ENCODE measurements around the gene RASGEF1C.

Gene RASGEF1C

GRCh38 chr5:180216646-180217171, 7.7 kb upstream of the RASGEF1C start:
- DNase-seq (ENCODE audit: extremely low read depth, low read depth), result no peak
- no peak for TF ChIP-seq CTCF (IDR thresholded peaks at IDR 0.05; ENCODE audit: low read depth, low read length)

GRCh38 chr5:180215783-180216630, 7.0 kb upstream of the RASGEF1C start:
- DNase-seq (ENCODE audit: extremely low read depth, low read depth), result no peak
- TF ChIP-seq CTCF (IDR thresholded peaks at IDR 0.05; ENCODE audit: low read depth, low read length), result no peak

GRCh38 chr5:180214870-180215770, 6.1 kb upstream of the RASGEF1C start:
- no peak for TF ChIP-seq CTCF (IDR thresholded peaks at IDR 0.05; ENCODE audit: low read depth, low read length)
- no peak for DNase-seq (ENCODE audit: extremely low read depth, low read depth)

- DNase-seq (ENCODE audit: extremely low read depth, low read depth), result no peak
- TF ChIP-seq CTCF (IDR thresholded peaks at IDR 0.05; ENCODE audit: low read depth, low read length), result no peak
These were observed 4.7 kb upstream of the RASGEF1C start for GRCh38 chr5:180213657-180214207.

GRCh38 chr5:180213256-180213600, 4.2 kb upstream of the RASGEF1C start:
- no peak for TF ChIP-seq CTCF (IDR thresholded peaks at IDR 0.05; ENCODE audit: low read depth, low read length)
- no peak for DNase-seq (ENCODE audit: extremely low read depth, low read depth)

- DNase-seq (ENCODE audit: extremely low read depth, low read depth), result no peak
- TF ChIP-seq CTCF (IDR thresholded peaks at IDR 0.05; ENCODE audit: low read depth, low read length), result no peak
These were observed 3.6 kb upstream of the RASGEF1C start for GRCh38 chr5:180212363-180213255.
